Measurements from ENCODE around the gene HDAC4.

DNA sequence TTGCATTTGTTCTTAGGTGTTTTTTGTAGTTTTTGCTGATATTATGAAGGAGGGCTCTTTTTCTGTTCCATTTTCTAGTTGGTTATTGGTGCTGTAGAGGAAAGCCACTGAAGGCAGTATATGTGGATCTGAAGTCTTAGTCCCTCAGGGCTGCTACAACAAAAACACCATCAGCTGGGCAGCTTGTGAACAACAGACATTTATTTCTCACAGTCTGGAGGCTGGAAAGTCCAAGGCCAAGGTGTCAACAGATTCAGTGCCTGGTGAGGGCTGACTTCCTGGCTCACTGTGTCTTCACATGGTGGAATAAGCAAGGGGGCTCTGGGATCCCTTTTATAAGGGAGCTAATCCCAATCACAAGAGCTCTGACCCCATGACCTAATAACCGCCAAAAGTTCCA is 31.4 kb upstream of the HDAC4 start:
- no peak for TF ChIP-seq POLR2A (IDR thresholded peaks at IDR 0.05)
- TF ChIP-seq, protein P1, sequence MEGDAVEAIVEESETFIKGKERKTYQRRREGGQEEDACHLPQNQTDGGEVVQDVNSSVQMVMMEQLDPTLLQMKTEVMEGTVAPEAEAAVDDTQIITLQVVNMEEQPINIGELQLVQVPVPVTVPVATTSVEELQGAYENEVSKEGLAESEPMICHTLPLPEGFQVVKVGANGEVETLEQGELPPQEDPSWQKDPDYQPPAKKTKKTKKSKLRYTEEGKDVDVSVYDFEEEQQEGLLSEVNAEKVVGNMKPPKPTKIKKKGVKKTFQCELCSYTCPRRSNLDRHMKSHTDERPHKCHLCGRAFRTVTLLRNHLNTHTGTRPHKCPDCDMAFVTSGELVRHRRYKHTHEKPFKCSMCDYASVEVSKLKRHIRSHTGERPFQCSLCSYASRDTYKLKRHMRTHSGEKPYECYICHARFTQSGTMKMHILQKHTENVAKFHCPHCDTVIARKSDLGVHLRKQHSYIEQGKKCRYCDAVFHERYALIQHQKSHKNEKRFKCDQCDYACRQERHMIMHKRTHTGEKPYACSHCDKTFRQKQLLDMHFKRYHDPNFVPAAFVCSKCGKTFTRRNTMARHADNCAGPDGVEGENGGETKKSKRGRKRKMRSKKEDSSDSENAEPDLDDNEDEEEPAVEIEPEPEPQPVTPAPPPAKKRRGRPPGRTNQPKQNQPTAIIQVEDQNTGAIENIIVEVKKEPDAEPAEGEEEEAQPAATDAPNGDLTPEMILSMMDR (IDR thresholded peaks at IDR 0.05): no peak
- TF ChIP-seq EP300 (IDR thresholded peaks at IDR 0.05): no peak
